ENCODE results near the gene SULT1A4. TPM values are rescaled to one million over a fixed set of nuclear protein-coding genes. Genes with fewer than 3 reads are reported as not detected.
"Not testable (repeated sequence)": the region's sequence is repeated elsewhere in the genome, so short reads cannot be mapped to it uniquely, and the experiment has no call there.

The SULT1A4 gene
- total RNA-seq (10 to 100 TPM in 1 of 4 donors, 1 to 10 TPM in 2, not detected in 1; 2.0 to 10.3 (median 7.5) TPM), polyA plus RNA-seq (100 to 1,000 TPM in 2 of 3 donors, 10 to 100 TPM in 1; 61.3 to 132 (median 115) TPM)

DNA sequence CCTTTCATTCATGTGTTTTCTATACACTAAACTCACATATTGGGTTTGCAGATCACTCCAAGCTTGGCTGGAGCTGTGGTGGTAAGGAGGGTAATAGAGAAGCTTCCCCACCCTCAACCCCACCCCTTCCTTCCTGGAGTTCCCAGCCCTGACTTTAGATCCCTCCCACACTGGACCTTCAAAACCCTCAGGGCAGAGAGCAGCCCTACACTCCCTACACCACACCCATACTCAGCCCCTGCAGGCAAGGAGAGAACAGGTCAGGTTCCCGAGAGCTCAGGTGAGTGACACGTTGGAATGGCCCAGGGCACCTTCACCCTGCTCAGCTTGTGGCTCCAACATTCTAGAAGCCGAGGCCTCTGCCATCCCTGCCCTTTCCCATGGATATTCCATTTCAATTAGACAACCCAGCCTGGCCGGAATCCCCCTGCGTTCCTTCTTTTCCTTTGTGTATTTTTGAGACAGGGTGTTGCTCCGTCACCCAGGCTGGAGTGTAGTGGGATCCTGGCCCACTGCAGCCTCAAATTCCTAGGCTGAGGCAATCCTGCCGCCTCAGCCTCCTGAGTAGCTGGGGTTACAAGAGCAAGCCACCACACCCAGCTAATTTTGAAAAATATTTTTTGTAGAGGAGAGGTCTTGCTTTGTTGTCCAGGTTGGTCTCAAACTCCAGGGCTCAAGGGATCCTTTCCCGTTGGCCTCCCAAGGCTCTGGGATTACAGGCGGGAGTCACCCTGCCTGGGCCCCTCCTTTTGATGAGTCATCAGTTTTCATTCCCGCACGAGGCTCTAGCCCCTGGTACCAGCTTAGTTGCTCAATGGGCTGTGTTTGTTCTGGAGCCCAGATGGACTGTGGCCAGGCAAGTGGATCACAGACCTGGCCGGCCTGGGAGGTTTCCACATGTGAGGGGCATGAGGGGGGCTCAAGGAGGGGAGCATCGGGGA, at the start of gene SULT1A4:
TSS of gene SULT1A4 (plus strand) at position 208 of the 941 bp plus-strand sequence. CDS start 1,473 bp downstream, outside the sequence.
- intact Hi-C loops (cut with DNase I); DNase-seq; H3K4me1 ChIP-seq; H3K27ac ChIP-seq; H3K9me3 ChIP-seq; H3K4me3 ChIP-seq; H3K27me3 ChIP-seq; H3K36me3 ChIP-seq: not testable (repeated sequence)
- no CpG with 5 or more reads among the region's 13 CpGs for WGBS, 2 donors

DNA sequence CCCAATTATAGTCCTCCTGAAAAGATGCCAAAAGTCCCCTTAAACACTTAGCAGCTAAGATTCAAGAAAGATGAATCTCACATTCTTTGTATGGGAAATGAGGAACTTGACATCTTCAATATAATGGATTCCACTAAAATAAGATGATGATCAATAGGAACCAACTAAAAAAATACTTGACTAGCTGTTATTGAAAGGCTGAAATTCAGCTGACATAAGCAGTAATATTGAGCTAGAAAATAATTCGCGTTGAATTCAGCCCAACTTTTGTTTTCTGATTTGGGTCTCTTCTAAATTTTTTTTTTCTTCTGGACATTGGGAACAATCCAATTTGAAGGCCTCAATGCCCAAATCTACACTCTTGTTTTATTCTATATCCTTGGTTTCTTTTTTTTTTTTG, 36.1 kb upstream of the SULT1A4 start:
- H3K4me1 ChIP-seq; H3K4me3 ChIP-seq; H3K9me3 ChIP-seq; H3K27ac ChIP-seq; H3K27me3 ChIP-seq; H3K36me3 ChIP-seq; intact Hi-C loops (cut with DNase I); DNase-seq: not testable (repeated sequence)
- 98 to 99% methylated on average over 2 of the region's 2 CpGs for WGBS, 2 donors

DNA sequence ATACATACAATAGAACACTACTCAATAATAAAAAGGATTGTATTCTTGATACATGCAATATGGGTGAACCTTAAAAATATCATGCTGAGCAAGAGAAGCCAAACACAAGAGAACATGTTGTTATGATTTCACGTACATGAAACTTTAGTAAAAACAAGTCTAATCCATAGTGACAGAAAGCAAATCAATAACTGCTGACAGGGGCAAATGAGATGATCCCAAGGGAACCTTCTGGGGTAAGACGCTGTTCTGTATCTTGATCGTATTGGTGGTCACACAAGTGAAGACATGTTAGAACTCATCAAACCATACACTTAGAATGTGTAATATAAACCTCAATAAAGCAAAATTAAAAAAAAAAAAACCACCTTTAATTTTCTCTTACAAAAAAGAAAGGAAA, 34.3 kb upstream of the SULT1A4 start:
- DNase-seq; H3K27me3 ChIP-seq; H3K4me3 ChIP-seq; H3K27ac ChIP-seq; intact Hi-C loops (cut with DNase I); H3K36me3 ChIP-seq; H3K9me3 ChIP-seq; H3K4me1 ChIP-seq: not testable (repeated sequence)
- 90 to 100% methylated on average over 3 of the region's 3 CpGs for WGBS, 2 donors

DNA sequence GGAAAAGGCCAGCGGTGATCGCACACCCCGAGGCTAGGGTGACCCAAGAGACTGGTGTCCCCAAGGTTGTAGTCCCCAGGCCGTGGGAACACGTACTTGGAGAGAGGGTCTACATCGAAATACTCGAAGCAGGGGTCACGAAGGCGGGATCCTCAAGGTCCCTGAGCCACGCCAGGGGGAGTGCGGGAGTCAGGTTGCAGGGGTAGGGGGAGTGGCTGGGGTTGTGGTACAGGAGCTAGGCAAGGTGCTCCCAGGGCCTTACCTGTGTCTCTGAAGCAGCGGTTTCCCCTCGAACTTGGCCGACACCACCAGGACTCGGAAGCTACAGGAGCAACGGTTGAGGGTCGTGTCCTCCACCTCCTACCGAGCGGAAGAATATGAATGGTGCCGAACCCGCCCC, 6.0 kb upstream of the SULT1A4 start:
- H3K36me3 ChIP-seq; H3K9me3 ChIP-seq; H3K27me3 ChIP-seq; DNase-seq; H3K4me3 ChIP-seq; H3K4me1 ChIP-seq; intact Hi-C loops (cut with DNase I); H3K27ac ChIP-seq: not testable (repeated sequence)
- no CpG with 5 or more reads among the region's 21 CpGs for WGBS, 2 donors

DNA sequence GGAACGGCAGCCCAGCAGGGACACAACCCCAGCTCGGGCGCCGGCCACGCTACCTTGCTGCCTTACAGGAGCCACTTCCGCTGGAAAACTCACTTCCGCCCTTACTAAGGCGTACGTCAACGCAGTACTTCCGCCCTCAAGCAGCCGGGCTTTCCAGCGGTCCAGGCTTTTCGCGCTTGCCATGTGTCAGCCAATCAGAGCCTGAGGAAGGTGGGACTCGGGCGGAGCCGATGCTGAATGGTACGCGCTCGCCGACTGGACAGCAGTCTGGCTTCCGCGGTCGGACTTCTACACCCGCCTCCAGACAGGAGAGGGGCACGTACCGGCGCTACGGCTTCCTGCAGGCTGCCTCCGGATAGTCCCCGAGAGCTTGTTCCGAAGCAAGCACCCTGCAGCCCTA, 5.4 kb upstream of the SULT1A4 start, which contains the start of the genes BOLA2 and SLX1B:
TSS of gene BOLA2 (minus strand) at position 83 of the 400 bp plus-strand sequence. CDS start 98 bp downstream, outside the sequence.
TSS of gene SLX1B (plus strand) at position 265 of the 400 bp plus-strand sequence.
- intact Hi-C loops (cut with DNase I); H3K4me3 ChIP-seq; H3K27me3 ChIP-seq; H3K9me3 ChIP-seq; H3K27ac ChIP-seq; DNase-seq; H3K36me3 ChIP-seq; H3K4me1 ChIP-seq: not testable (repeated sequence)
- no CpG with 5 or more reads among the region's 33 CpGs for WGBS, 2 donors

DNA sequence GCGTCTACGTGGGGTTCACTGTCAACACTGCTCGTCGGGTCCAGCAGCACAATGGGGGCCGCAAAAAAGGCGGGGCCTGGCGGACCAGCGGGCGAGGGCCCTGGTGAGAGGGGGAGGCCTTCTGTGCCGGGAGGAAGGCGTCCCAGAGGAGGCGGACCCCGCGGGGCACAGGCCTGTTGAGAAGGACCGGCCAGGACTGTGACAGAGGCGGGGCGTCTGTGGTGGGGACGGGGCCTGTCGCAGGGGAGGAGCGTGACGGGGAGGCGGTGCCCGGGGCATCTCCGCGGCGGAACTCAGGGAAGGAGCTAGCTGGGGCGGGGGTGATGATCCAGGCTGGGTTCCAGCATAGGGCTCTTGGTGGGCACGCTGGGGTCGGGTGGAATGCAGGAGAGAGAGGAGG, 4.9 kb upstream of the SULT1A4 start:
- H3K27me3 ChIP-seq; H3K27ac ChIP-seq; H3K36me3 ChIP-seq; intact Hi-C loops (cut with DNase I); H3K9me3 ChIP-seq; DNase-seq; H3K4me1 ChIP-seq; H3K4me3 ChIP-seq: not testable (repeated sequence)
- no CpG with 5 or more reads among the region's 29 CpGs for WGBS, 2 donors

DNA sequence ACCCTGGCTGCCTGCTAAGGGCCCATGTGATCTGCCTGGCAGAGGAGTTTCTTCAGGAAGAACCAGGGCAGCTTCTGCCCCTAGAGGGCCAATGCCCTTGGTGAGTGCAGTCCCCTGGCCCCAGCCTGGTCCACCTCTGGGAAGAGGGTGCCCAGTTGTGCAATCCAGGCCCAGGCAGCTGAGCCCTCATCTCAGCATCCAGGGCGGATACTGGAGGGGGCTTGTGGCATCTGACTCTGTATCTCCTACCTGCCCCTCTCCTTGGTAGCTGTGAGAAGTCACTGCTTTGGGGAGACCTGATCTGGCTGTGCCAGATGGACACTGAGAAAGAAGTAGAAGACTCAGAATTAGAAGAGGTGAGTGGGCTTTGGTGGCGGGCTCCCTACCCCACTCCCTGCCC, 2.1 kb upstream of the SULT1A4 start:
- peak; percentile 25 for DNase-seq
- H3K36me3 ChIP-seq; H3K9me3 ChIP-seq; H3K27me3 ChIP-seq; intact Hi-C loops (cut with DNase I); H3K27ac ChIP-seq; H3K4me3 ChIP-seq; H3K4me1 ChIP-seq: not testable (repeated sequence)
- WGBS, 2 donors, result 96 to 98% methylated on average over 1 of the region's 2 CpGs

DNA sequence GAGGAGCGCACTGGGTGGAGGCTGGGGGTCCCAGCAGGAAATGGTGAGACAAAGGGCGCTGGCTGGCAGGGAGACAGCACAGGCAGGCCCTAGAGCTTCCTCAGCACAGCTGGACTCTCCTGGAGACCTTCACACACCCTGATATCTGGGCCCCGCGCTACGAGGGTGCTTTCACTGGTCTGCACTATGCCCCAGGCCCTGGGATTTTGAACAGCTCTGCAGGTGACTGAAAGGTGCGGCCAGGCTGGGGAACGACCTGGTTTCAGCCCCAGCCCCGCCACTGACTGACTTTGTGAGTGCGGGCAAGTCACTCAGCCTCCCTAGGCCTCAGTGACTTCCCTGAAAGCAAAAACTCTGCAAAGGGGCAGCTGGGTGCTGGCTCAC, 926 bp downstream of the SULT1A4 start:
- H3K4me3 ChIP-seq; H3K4me1 ChIP-seq; H3K27me3 ChIP-seq; intact Hi-C loops (cut with DNase I); DNase-seq; H3K27ac ChIP-seq; H3K9me3 ChIP-seq; H3K36me3 ChIP-seq: not testable (repeated sequence)
- no CpG with 5 or more reads among the region's 9 CpGs for WGBS, 2 donors

DNA sequence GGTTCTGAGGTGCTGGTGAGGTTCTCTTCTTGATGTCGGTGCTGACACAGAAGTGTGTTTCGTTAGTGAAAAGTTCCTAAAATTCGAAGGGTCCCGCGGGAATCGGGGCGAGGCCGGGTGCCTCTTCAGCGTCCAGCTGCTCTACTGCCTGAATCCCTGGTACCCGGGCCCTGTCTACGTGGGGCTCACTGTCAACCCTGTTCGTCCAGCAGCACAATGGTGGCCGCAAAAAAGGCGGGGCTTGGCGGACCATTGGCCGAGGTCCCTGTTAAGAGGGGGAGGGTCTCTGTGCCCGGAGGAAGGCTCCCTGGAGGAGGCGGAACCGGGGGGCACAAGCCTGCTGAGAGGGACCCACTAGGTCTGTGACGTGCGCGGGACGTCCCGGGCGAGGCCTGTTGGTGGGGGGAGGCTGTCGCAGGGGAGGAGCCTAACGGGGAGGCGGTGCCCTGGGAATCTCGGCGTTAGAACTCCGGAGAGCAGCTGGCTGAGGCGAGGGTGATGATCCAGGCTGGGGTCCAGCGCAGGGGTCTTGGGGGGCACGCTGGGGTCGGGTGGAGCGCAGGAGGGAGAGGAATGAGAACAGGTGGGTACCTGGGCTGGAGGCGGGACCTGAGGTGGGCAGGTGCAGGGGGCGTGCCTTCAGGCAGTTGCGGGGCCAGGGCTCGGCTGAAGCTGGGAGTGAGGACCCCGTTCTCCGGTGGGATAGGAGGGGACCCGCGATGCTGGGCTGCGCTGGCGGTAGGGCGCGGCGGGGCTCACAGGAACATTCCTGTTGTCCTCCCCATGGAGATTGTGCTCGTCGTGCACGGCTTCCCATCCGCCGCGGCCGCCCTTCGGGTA, 6.5 kb downstream of the SULT1A4 start:
- H3K4me3 ChIP-seq; H3K4me1 ChIP-seq; H3K36me3 ChIP-seq; H3K27me3 ChIP-seq; H3K27ac ChIP-seq; intact Hi-C loops (cut with DNase I); H3K9me3 ChIP-seq; DNase-seq: not testable (repeated sequence)
- 0% methylated on average over 7 of the region's 57 CpGs; no CpG with 5 or more reads in 1 of the 2 donors for whole genome bisulfite sequencing, 2 donors

DNA sequence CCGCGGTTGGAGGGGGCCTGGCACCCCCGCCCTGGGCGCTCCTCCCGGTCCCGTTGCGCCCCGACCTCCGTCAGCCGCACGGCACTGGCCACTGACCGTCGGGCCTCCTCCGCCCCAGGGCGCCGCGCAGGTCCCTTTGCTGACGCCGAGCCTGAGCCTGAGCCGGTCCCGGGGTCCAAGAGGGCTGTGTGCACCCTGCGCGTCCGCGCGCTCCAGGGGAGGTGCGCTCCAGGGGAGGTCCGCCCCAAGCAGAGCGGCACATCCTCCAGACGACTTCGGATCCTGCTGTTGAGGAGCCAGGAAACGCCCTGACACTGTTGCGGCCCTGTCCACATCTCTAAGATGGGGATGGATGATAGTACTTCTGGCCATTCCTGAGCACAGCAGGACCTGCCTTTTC, 7.2 kb downstream of the SULT1A4 start:
- H3K27me3 ChIP-seq; DNase-seq; H3K9me3 ChIP-seq; H3K4me3 ChIP-seq; intact Hi-C loops (cut with DNase I); H3K27ac ChIP-seq; H3K36me3 ChIP-seq; H3K4me1 ChIP-seq: not testable (repeated sequence)
- no CpG with 5 or more reads among the region's 33 CpGs for WGBS, 2 donors

DNA sequence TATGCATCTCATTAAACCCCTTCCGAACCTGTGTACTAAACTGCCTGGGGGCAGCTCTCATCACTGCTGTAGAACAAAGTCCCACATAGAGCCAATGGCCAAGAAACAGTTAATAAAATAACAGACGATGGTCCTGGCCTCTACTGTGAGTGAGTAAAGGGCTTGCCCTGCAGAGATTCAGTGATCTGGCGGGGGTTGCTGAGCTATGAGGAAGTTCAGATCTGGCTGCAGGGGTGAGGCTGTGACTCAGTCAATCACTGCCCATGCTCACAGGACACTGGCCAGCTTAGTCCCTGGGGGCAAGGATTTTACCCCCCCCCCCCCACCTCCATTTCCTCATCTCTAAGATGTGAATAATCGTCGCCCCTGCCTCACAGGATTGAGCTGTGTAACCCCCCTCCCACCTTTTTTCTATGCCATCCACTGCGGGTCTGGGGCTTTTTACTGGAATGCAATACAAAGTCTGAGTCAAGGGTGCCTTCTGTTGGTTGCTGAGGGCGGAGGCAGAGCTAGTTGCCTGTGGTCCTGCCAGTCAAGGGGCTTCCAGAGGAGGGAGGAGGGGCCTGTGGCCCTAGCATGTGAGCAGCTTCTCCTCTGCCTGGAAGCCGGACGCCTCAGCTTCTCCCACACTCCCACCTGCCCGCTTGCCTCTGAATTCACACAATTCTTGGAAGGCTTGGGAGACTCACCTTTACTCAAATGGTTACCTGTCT, 8.1 kb downstream of the SULT1A4 start:
- H3K4me1 ChIP-seq; H3K27me3 ChIP-seq; intact Hi-C loops (cut with DNase I); DNase-seq; H3K9me3 ChIP-seq; H3K27ac ChIP-seq; H3K4me3 ChIP-seq; H3K36me3 ChIP-seq: not testable (repeated sequence)
- WGBS, 2 donors, result no CpG with 5 or more reads among the region's 10 CpGs

DNA sequence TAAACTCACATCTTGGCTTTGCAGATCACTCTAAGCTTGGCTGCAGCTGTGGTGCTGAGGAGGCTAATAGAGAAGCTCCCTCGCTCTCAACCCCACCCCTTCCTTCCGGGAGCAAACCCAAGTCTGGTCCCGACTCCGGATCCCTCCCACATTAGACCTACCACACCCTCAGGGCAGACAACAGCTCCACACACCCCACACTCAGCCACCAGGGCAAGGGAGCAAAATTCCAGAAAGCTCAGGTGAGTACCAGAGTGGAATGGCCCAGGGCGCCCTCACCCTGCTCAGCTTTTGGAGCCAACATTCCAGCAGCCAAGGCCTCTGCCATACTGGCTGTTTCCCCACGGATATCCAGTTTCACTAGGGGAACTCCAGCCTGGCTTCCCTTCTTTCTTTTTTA, 9.9 kb downstream of the SULT1A4 start:
- H3K27me3 ChIP-seq; H3K36me3 ChIP-seq; H3K4me3 ChIP-seq; intact Hi-C loops (cut with DNase I); H3K9me3 ChIP-seq; H3K4me1 ChIP-seq: not testable (repeated sequence)
- DNase-seq, result peak; percentile 80
- peak overlapping the region in 2 of 4 donors; percentile 43 to 55 for H3K27ac ChIP-seq
- 14 to 36% methylated on average over 5 to 6 of the region's 6 CpGs for WGBS, 2 donors

All from sigmoid colon (tissue), 7 donors.